IMR-90 (cell line): Measurements from ENCODE around the gene VAV1. TPM values are rescaled to one million over a fixed set of nuclear protein-coding genes. Genes with fewer than 3 reads are reported as not detected.

Experiments used
- ATAC-seq: fragments of 200-7000 bp; cut with Tn5 transposase; 2 replicates; pipeline ENCODE4 v1.9.1; 2020; ENCODE audit warnings: low read depth, mild to moderate bottlenecking, moderate library complexity
- BruUV-seq: library from RNA; stranded (reverse); fragments of 400-500 nt; replicated peaks from 2 replicates; lab custom pipeline; 2021; lab: Mats Ljungman, UMichigan
- CTCF ChIA-PET: fragments of 300-600 bp; formaldehyde crosslinking; extraction: SDS; loops from one replicate; lab custom pipeline; 2021; ENCODE audit warnings: antibody characterized with exemption; lab: Yijun Ruan, JAX
- POLR2A ChIA-PET: fragments of 300-600 bp; sonication (Branson Sonifier 250); formaldehyde crosslinking; loops from one replicate; lab custom pipeline; 2022; ENCODE audit warnings: antibody characterized with exemption; ENCODE audit not compliant: unreplicated experiment; lab: Charles Lee
- DNase-seq: peaks from one replicate; pipeline ENCODE4 v3.0.0; 2013
- H2AFZ ChIP-seq: replicated peaks from 2 replicates; pipeline ENCODE3; 2013; ENCODE audit warnings: low read length, mild to moderate bottlenecking; ENCODE audit not compliant: poor library complexity
- H2AK5ac ChIP-seq: 2 replicates; pipeline ENCODE4 v1.6.1; 2013; ENCODE audit warnings: low read depth, low read length, inconsistent platforms
- H2AK9ac ChIP-seq: replicated peaks from 2 replicates; pipeline ENCODE3; 2013; ENCODE audit warnings: mild to moderate bottlenecking, low read depth, low read length, moderate library complexity; ENCODE audit not compliant: poor library complexity
- H2BK120ac ChIP-seq: 2 replicates; pipeline ENCODE4 v1.6.1; 2013; ENCODE audit warnings: low read depth, low read length, inconsistent platforms
- H2BK15ac ChIP-seq: 3 replicates; pipeline ENCODE4 v1.6.1; 2013; ENCODE audit warnings: low read depth, low read length, inconsistent platforms
- H2BK20ac ChIP-seq: 2 replicates; pipeline ENCODE4 v1.6.1; 2013; ENCODE audit warnings: low read depth, mild to moderate bottlenecking, inconsistent platforms, low read length, moderate library complexity
- H2BK5ac ChIP-seq: 2 replicates; pipeline ENCODE4 v1.6.1; 2013; ENCODE audit warnings: mild to moderate bottlenecking, low read depth, low read length, inconsistent platforms; ENCODE audit not compliant: poor library complexity, severe bottlenecking
- H3K14ac ChIP-seq: replicated peaks from 2 replicates; pipeline ENCODE4 v1.6.1; 2013; ENCODE audit warnings: low read depth, low read length, inconsistent platforms
- H3K18ac ChIP-seq: 2 replicates; pipeline ENCODE4 v1.6.1; 2013; ENCODE audit warnings: low read depth, low read length, control low read depth
- H3K23ac ChIP-seq: 2 replicates; pipeline ENCODE4 v1.6.1; 2013; ENCODE audit warnings: low read depth, low read length, inconsistent platforms
- H3K27ac ChIP-seq: 2 replicates; pipeline ENCODE4 v1.5.1; 2013; ENCODE audit warnings: mild to moderate bottlenecking, control low read depth, low read length; ENCODE audit not compliant: insufficient read depth
- H3K27me3 ChIP-seq: 2 replicates; pipeline ENCODE4 v1.6.1; 2013; ENCODE audit warnings: low read length; ENCODE audit not compliant: control insufficient read depth, insufficient read depth
- H3K36me3 ChIP-seq: 2 replicates; pipeline ENCODE4 v1.6.1; 2013; ENCODE audit warnings: low read length, mixed read lengths; ENCODE audit not compliant: control insufficient read depth, insufficient read depth
- H3K4ac ChIP-seq: 2 replicates; pipeline ENCODE4 v1.6.1; 2013; ENCODE audit warnings: low read depth, low read length, inconsistent platforms
- H3K4me1 ChIP-seq: 2 replicates; pipeline ENCODE4 v1.6.1; 2013; ENCODE audit warnings: low read length, mixed read lengths; ENCODE audit not compliant: control insufficient read depth, insufficient read depth
- H3K4me2 ChIP-seq: 2 replicates; pipeline ENCODE4 v1.6.1; 2013; ENCODE audit warnings: low read depth, mild to moderate bottlenecking, control low read depth, low read length, moderate library complexity
- H3K4me3 ChIP-seq: 2 replicates; pipeline ENCODE4 v1.5.1; 2013; ENCODE audit warnings: low read depth, mild to moderate bottlenecking, control low read depth, low read length, moderate library complexity; ENCODE audit not compliant: insufficient read depth
- H3K56ac ChIP-seq: 2 replicates; pipeline ENCODE4 v1.6.1; 2013; ENCODE audit warnings: low read length, inconsistent platforms; ENCODE audit not compliant: insufficient read depth; ENCODE audit errors: extremely low read depth
- H3K79me1 ChIP-seq, 2 experiments: 2 replicates each; pipeline ENCODE4 v1.6.1; 2013; ENCODE audit warnings: low read length in 2 of 2, inconsistent platforms in 1 of 2, low read depth in 1 of 2
- H3K9ac ChIP-seq: 2 replicates; pipeline ENCODE4 v1.6.1; 2013; ENCODE audit warnings: low read depth, low read length, control low read depth
- H3K9me1 ChIP-seq: 2 replicates; pipeline ENCODE4 v1.6.1; 2013; ENCODE audit warnings: low read length, inconsistent platforms; ENCODE audit not compliant: insufficient read depth
- H3K9me3 ChIP-seq: 2 replicates; pipeline ENCODE4 v1.6.1; 2013; ENCODE audit warnings: low read length; ENCODE audit not compliant: control insufficient read depth, insufficient read depth
- H4K20me1 ChIP-seq: 2 replicates; pipeline ENCODE4 v1.6.1; 2013; ENCODE audit warnings: low read length, inconsistent platforms; ENCODE audit not compliant: insufficient read depth
- H4K5ac ChIP-seq: 2 replicates; pipeline ENCODE4 v1.6.1; 2013; ENCODE audit warnings: mild to moderate bottlenecking, low read depth, low read length, control low read depth
- H4K8ac ChIP-seq, 2 experiments: 2 replicates each; pipeline ENCODE4 v1.6.1; 2013; ENCODE audit warnings: low read depth in 2 of 2, low read length in 2 of 2, control low read depth in 1 of 2, inconsistent platforms in 1 of 2
- H4K91ac ChIP-seq: 2 replicates; pipeline ENCODE4 v1.6.1; 2013; ENCODE audit warnings: low read depth, low read length, inconsistent platforms; ENCODE audit not compliant: insufficient read depth
- CEBPB ChIP-seq: IDR thresholded peaks from 2 replicates; pipeline ENCODE4 v1.6.1; 2012; ENCODE audit warnings: low read depth, low read length, improper control_type of control experiment
- ELK1 ChIP-seq: fragments of 150-350 bp; IDR thresholded peaks from 2 replicates; pipeline ENCODE4 v1.6.1; 2016; ENCODE audit warnings: low read depth, mild to moderate bottlenecking, low read length, moderate library complexity, borderline replicate concordance
- FOS ChIP-seq: fragments of 150-350 bp; IDR thresholded peaks from 2 replicates; pipeline ENCODE4 v1.6.1; 2016; ENCODE audit warnings: low read depth, low read length
- MAZ ChIP-seq: IDR thresholded peaks from 2 replicates; pipeline ENCODE4 v1.6.1; 2012; ENCODE audit warnings: low read depth, mild to moderate bottlenecking, low read length, improper control_type of control experiment, moderate library complexity, borderline replicate concordance
- NFE2L2 ChIP-seq: fragments of 150-350 bp; IDR thresholded peaks from 2 replicates; pipeline ENCODE4 v1.6.1; 2016; ENCODE audit warnings: low read depth, mild to moderate bottlenecking, low read length
- POLR2A ChIP-seq: IDR thresholded peaks from 2 replicates; pipeline ENCODE4 v1.6.1; 2012; ENCODE audit warnings: mild to moderate bottlenecking, low read depth, low read length
- RCOR1 ChIP-seq: IDR thresholded peaks from 2 replicates; pipeline ENCODE4 v1.6.1; 2012; ENCODE audit warnings: mild to moderate bottlenecking, low read length, improper control_type of control experiment; ENCODE audit not compliant: insufficient replicate concordance
- RFX5 ChIP-seq: IDR thresholded peaks from 2 replicates; pipeline ENCODE4 v1.8.0; 2012; ENCODE audit warnings: low read depth, mild to moderate bottlenecking, low read length, moderate library complexity
- SMC3 ChIP-seq: fragments of 150-350 bp; IDR thresholded peaks from 2 replicates; pipeline ENCODE4 v1.6.1; 2016; ENCODE audit warnings: low read depth, mild to moderate bottlenecking, antibody characterized with exemption, low read length, moderate library complexity
- USF2 ChIP-seq: fragments of 150-350 bp; IDR thresholded peaks from 2 replicates; pipeline ENCODE4 v1.6.1; 2017; ENCODE audit warnings: mild to moderate bottlenecking, antibody characterized with exemption, low read length, low read depth
- WGBS, 2 experiments: methylation state at CpG; one replicate each; pipeline versions ENCODE4 v1.1.5 to v1.1.7; 2013; ENCODE audit warnings: missing lambda C conversion rate in 2 of 2; ENCODE audit not compliant: insufficient read length in 1 of 2; ENCODE audit errors: extremely low coverage in 2 of 2; 5-methylcytosine and 5-hydroxymethylcytosine counted together
- dilution Hi-C: fragments of 300-500 bp; cut with HindIII; formaldehyde crosslinking; loops from one replicate; pipeline ENCODE4 v1.14.3; 2018; ENCODE audit warnings: low sequenced_read_pairs; ENCODE audit not compliant: unreplicated experiment
- in situ Hi-C: fragments of 300-500 bp; cut with MboI; formaldehyde crosslinking; loops from 3 replicates; pipeline ENCODE4 v1.14.3; 2019; ENCODE audit warnings: low sequenced_read_pairs, inconsistent platforms, mixed read lengths
- intact Hi-C: fragments of 100-400 bp; cut with micrococcal nuclease; formaldehyde crosslinking; loops from 2 replicates; pipeline ENCODE4 v1.10.0; 2022
- polyA plus RNA-seq, 3 experiments: library from polyadenylated mRNA; depleted of rRNA; stranded (reverse); fragments of >200 nt; gene quantifications; 2 replicates each; pipeline ENCODE4 v1.2.3, GENCODE V29; 2012; ENCODE audit warnings: low replicate concordance in 1 of 3
- total RNA-seq: library from RNA; depleted of rRNA; stranded (reverse); fragments of >200 nt; gene quantifications from 2 replicates; pipeline ENCODE4 v1.2.3, GENCODE V29; 2012

The VAV1 gene
- total and polyA plus RNA-seq, 2 of the 4 experiments (the other 2 are of a cell fraction) = not detected

GRCh38 chr19:6793411-6793810 lies 20.9 kb downstream of the VAV1 start:
- no peak overlapping the region for H2BK15ac ChIP-seq
- H2BK120ac ChIP-seq = no peak overlapping the region
- intact Hi-C loops = no loop called here
- no peak overlapping the region for H3K4me3 ChIP-seq
- CTCF ChIA-PET = no interaction called here
- H2AK9ac ChIP-seq = no peak overlapping the region
- H2AK5ac ChIP-seq = no peak overlapping the region
- BruUV-seq = no TSS peak
- no peaks in the 10 kb centered on the region for H3K36me3 ChIP-seq
- no peak overlapping the region for H3K18ac ChIP-seq
- H3K27ac ChIP-seq = no peak overlapping the region
- no peaks in the 10 kb centered on the region for H3K4me1 ChIP-seq
- H2BK20ac ChIP-seq = no peak overlapping the region
- no CpG with 5 or more reads among the region's 4 CpGs for WGBS, 2 experiments
- no peak overlapping the region for H4K5ac ChIP-seq
- H3K9ac ChIP-seq = no peak overlapping the region
- H2AFZ ChIP-seq = no peak overlapping the region
- H3K79me1 ChIP-seq = no peaks in the 10 kb centered on the region
- H3K9me3 ChIP-seq = peaks cover 18% of the 10 kb centered on the region
- H3K27me3 ChIP-seq = no peaks in the 10 kb centered on the region
- POLR2A ChIA-PET = no interaction called here
- DNase-seq = no peak
- in situ Hi-C loops = no loop called here
- TF ChIP-seq USF2 (no peak), MAZ (no peak), ELK1 (no peak), SMC3 (no peak), FOS (no peak), CEBPB (no peak), POLR2A (no peak), NFE2L2 (no peak), RFX5 (no peak), RCOR1 (no peak)
- no peak overlapping the region for H3K56ac ChIP-seq
- no peak for ATAC-seq
- H3K4me2 ChIP-seq = no peak overlapping the region
- H3K4ac ChIP-seq = no peak overlapping the region
- no peak overlapping the region for H4K8ac ChIP-seq
- H3K14ac ChIP-seq = no peak overlapping the region
- dilution Hi-C loops = no loop called here
- no peak overlapping the region for H3K23ac ChIP-seq
- no peak overlapping the region for H2BK5ac ChIP-seq
- no peaks in the 10 kb centered on the region for H3K9me1 ChIP-seq
- no peak overlapping the region for H4K91ac ChIP-seq
- H4K20me1 ChIP-seq = no peaks in the 10 kb centered on the region
